Ascending aorta (tissue), 2 donors: ENCODE results near the gene GPC3. TPM values are rescaled to one million over a fixed set of nuclear protein-coding genes. Genes with fewer than 3 reads are reported as not detected.

Experiments
- DNase-seq, 2 donors: peaks; one replicate each; pipeline ENCODE4 v3.0.0-alpha.2; 2019; ENCODE audit warnings: low spot score in 2 of 2
- H3K27ac ChIP-seq, 2 donors: fragments of 200-600 bp; sonication (generic); one replicate each; pipeline ENCODE4 v1.5.1; 2016 to 2017; ENCODE audit warnings: mild to moderate bottlenecking in 1 of 2
- H3K27me3 ChIP-seq: fragments of 200-600 bp; sonication (generic); one replicate; pipeline ENCODE4 v1.5.1; 2017
- H3K36me3 ChIP-seq, 2 donors: fragments of 200-600 bp; sonication (generic); one replicate each; pipeline ENCODE4 v1.5.1; 2016
- H3K4me1 ChIP-seq, 2 donors: fragments of 200-600 bp; sonication (generic); one replicate each; pipeline ENCODE4 v1.5.1; 2016 to 2017; ENCODE audit warnings: mild to moderate bottlenecking in 1 of 2
- H3K4me3 ChIP-seq, 2 donors: fragments of 200-600 bp; sonication (generic); one replicate each; pipeline ENCODE4 v1.5.1; 2016 to 2017; ENCODE audit warnings: mild to moderate bottlenecking in 1 of 2
- H3K9me3 ChIP-seq, 2 donors: fragments of 200-600 bp; sonication (generic); one replicate each; pipeline ENCODE4 v1.5.1; 2016
- intact Hi-C: fragments of 100-400 bp; cut with DNase I; formaldehyde crosslinking; loops from one replicate; pipeline ENCODE4 v1.15.1; 2023
- total RNA-seq: library from RNA; depleted of rRNA; stranded (reverse); fragments of >200 nt; gene quantifications from one replicate; pipeline ENCODE4 v1.1.0, GENCODE V29; 2016
- TF ChIP-seq, protein P1 (sequence below), 3 experiments: fragments of 200-600 bp in 2 of 3; fragments of 450-650 bp in 1 of 3; sonication (generic) in 2 of 3; IDR thresholded peaks; one replicate each; pipeline ENCODE4 v1.5.1; 2016 to 2019; ENCODE audit warnings: antibody characterized with exemption in 3 of 3, mild to moderate bottlenecking in 1 of 3, moderate library complexity in 1 of 3

Gene GPC3
- total RNA-seq, 1 donor from 2014 or later = 0.75 TPM

DNA sequence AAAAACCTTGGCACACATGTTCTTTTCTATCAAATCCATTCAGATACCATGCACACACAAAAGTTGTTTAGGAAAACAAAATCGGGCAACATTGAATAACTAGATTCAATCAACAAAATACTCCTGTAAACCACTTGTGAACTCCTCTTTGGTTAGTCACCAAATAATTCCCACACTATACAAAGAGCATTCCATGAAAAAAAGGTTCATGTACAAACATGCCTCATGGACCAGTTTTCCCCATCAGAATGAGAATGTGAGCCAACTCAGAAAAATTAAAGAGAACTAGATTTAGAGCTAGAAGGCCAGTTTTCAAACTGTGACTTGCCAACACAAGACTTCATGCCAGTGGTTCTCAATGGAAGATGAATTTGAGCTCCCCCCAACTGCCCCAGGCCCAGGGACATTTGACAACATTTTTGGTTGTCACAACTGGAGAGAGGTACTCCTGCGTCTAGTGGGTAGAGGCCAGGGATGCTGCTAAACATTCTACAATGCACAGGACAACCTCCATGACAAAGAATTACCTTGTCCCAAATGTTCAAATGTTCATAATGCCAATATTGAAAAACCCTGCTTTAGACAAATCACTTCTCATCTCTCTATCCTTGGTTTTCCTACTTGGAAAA is 55.4 kb downstream of the GPC3 start:
- no peaks in the 10 kb centered on the region for H3K4me1 ChIP-seq
- H3K27ac ChIP-seq = no peak overlapping the region
- DNase-seq = no peak
- H3K4me3 ChIP-seq = no peak overlapping the region
- H3K9me3 ChIP-seq = no peaks in the 10 kb centered on the region
- intact Hi-C loops = no loop called here
- no peaks in the 10 kb centered on the region for H3K27me3 ChIP-seq
- TF ChIP-seq, protein P1, sequence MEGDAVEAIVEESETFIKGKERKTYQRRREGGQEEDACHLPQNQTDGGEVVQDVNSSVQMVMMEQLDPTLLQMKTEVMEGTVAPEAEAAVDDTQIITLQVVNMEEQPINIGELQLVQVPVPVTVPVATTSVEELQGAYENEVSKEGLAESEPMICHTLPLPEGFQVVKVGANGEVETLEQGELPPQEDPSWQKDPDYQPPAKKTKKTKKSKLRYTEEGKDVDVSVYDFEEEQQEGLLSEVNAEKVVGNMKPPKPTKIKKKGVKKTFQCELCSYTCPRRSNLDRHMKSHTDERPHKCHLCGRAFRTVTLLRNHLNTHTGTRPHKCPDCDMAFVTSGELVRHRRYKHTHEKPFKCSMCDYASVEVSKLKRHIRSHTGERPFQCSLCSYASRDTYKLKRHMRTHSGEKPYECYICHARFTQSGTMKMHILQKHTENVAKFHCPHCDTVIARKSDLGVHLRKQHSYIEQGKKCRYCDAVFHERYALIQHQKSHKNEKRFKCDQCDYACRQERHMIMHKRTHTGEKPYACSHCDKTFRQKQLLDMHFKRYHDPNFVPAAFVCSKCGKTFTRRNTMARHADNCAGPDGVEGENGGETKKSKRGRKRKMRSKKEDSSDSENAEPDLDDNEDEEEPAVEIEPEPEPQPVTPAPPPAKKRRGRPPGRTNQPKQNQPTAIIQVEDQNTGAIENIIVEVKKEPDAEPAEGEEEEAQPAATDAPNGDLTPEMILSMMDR (IDR thresholded peaks at IDR 0.05) = no peak
- no peaks in the 10 kb centered on the region for H3K36me3 ChIP-seq

DNA sequence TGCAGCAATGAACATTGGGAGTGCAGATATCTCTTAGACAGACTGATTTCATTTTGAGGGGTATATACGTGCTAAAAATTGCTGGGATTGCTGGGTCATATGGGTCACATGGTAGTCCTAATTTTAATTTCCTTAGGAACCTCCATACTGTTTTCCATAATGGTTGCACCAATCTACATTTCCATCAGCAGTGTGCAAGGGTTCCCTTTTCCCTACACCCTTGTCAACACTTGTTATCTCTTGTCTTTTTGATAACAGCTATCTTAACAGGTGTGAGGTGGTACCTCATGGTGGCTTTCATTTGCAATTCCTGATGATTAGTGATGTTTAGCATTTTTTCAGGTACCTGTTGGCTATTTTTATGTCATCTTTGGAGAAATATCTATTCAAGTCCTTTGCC is 57.0 kb downstream of the GPC3 start:
- no peak overlapping the region for H3K27ac ChIP-seq
- no peak for DNase-seq

DNA sequence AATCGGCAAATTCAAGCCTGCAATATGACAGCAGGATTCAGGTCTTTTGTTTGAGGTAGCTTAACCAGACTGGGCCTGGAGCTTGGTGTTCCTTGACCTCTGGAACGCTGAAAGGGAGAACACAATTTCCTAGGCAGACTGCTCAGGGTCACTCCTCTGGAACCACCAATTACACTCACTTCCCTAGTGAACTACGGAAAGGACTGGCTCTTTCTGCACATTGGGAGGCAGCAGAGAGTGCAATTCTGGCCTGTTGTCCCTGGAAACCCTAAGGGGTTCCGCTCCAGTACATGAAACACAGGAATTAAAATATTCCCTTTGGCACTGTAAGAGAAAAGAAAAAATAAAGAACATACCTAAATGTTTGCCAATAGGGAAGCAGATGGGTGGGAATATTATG is 58.6 kb downstream of the GPC3 start:
- Histone ChIP-seq H3K9me3 (no peaks in the 10 kb centered on the region), H3K27me3 (no peaks in the 10 kb centered on the region), H3K36me3 (no peaks in the 10 kb centered on the region), H3K4me1 (no peaks in the 10 kb centered on the region), H3K4me3 (no peak overlapping the region), H3K27ac (no peak overlapping the region)
- intact Hi-C loops = no loop called here
- TF ChIP-seq, protein P1 (IDR thresholded peaks at IDR 0.05) = no peak
- DNase-seq = no peak

More for the DNA sequence above, 57.0 kb downstream of the GPC3 start:
- Histone ChIP-seq H3K4me3 (no peak overlapping the region), H3K27me3 (no peaks in the 10 kb centered on the region), H3K36me3 (no peaks in the 10 kb centered on the region), H3K9me3 (no peaks in the 10 kb centered on the region), H3K4me1 (no peaks in the 10 kb centered on the region)
- intact Hi-C loops = no loop called here
- TF ChIP-seq, protein P1 (IDR thresholded peaks at IDR 0.05) = no peak

DNA sequence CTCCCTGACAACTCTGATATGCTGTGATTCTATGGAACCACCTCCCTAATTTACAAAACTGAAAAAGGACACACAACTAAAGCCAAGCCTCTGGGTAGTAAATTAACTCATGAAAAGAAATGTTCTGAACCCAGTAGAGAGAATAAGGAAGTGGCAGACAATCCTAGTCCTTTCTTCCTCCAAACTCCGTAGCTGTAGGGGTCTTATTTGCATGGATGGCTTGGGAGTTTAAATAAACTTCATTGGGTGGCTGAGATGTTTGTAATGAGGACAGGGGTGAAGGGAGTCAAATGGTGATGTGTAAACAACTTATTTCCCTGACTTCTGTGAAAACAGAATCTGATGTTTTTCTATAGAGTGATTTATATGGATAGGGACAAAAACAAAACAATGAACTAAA is 59.3 kb downstream of the GPC3 start:
- no peak overlapping the region for H3K27ac ChIP-seq
- H3K27me3 ChIP-seq = no peaks in the 10 kb centered on the region
- H3K9me3 ChIP-seq = no peaks in the 10 kb centered on the region
- intact Hi-C loops = no loop called here
- TF ChIP-seq, protein P1 (IDR thresholded peaks at IDR 0.05) = no peak
- H3K4me1 ChIP-seq = no peaks in the 10 kb centered on the region
- H3K36me3 ChIP-seq = no peaks in the 10 kb centered on the region
- H3K4me3 ChIP-seq = no peak overlapping the region
- no peak for DNase-seq

DNA sequence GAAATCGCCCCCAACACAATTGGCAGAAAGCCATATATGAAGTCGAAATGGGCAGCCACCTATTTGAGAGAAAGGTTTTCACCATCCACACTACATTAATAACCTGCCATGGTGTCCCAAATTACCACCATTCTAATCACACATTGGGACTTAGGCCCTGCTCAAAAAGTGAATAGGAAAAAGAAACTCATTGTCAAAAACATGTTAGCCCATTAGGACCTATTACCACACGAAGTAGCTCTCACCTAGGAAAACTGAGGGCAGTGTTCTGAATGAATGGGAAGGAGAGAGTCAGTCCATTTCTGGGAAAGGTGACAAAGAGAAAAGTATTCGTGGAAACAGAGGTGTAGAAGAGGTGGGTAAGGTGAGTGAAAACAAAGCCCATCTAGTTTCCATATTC is 60.8 kb downstream of the GPC3 start:
- intact Hi-C loops = no loop called here
- no peaks in the 10 kb centered on the region for H3K27me3 ChIP-seq
- H3K27ac ChIP-seq = no peak overlapping the region
- H3K36me3 ChIP-seq = no peaks in the 10 kb centered on the region
- no peaks in the 10 kb centered on the region for H3K9me3 ChIP-seq
- no peaks in the 10 kb centered on the region for H3K4me1 ChIP-seq
- TF ChIP-seq, protein P1 (IDR thresholded peaks at IDR 0.05) = no peak
- no peak for DNase-seq
- H3K4me3 ChIP-seq = no peak overlapping the region

DNA sequence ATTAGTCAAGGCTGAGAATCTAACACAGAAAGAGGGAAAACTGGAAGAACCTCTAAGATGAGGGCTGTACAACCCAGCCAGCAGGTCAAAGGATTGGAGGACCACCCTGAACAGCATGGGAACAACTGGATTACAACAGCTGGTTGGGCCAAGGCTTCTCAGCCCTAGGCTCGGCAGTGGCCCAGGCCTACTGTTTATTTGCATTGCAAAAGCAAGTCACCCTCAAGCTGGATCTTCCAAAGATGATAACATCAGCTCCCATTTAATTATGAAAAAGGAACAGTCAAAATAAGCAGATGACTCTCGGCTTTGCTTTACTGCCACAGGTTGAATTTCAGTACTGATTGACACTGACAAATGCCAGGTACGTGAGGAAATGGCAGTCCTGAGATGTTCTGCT is 61.8 kb downstream of the GPC3 start:
- Histone ChIP-seq H3K4me3 (no peak overlapping the region), H3K27ac (no peak overlapping the region), H3K27me3 (no peaks in the 10 kb centered on the region), H3K9me3 (no peaks in the 10 kb centered on the region), H3K4me1 (no peaks in the 10 kb centered on the region), H3K36me3 (no peaks in the 10 kb centered on the region)
- intact Hi-C loops = no loop called here
- TF ChIP-seq, protein P1 (IDR thresholded peaks at IDR 0.05) = no peak
- DNase-seq = no peak
